Ramos (cell line): Measurements from ENCODE around the gene CRYBB3.
"Not testable (repeated sequence)": the region's sequence is repeated elsewhere in the genome, so short reads cannot be mapped to it uniquely, and the experiment has no call there.

ENCODE experiments used
- in situ Hi-C: fragments of 300-500 bp; cut with MboI; formaldehyde crosslinking; loops from one replicate; pipeline ENCODE4 v1.14.3; 2022; ENCODE audit warnings: low sequenced_read_pairs; ENCODE audit not compliant: unreplicated experiment

CRYBB3 gene

GRCh38 chr22:25174156-25174887 is 25.3 kb upstream of the CRYBB3 start:
- in situ Hi-C loops: no loop called here

- in situ Hi-C loops: no loop called here
These were observed 24.7 kb upstream of the CRYBB3 start for GRCh38 chr22:25174888-25175411.

GRCh38 chr22:25176175-25176574 is 23.5 kb upstream of the CRYBB3 start:
- in situ Hi-C loops: no loop called here

DNA sequence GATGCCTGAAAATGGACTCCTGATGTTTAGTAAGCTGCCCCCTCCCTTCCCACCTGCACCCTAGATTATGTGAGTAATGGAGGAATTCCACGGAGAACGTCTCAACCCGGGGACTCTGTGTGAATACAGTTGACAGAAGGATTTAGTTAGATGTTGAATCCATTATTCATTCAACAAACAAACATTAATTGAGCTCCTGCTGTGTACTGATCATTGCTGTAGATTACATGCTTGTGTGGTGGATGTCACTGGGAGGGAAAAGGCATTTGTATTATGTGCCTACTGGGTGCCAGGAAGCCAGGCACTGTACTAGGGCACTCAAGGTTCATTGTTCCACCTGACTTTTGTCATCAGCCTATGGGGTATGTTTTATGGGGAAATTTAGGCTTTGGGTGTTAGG is 22.9 kb upstream of the CRYBB3 start:
- in situ Hi-C loops: no loop called here

DNA sequence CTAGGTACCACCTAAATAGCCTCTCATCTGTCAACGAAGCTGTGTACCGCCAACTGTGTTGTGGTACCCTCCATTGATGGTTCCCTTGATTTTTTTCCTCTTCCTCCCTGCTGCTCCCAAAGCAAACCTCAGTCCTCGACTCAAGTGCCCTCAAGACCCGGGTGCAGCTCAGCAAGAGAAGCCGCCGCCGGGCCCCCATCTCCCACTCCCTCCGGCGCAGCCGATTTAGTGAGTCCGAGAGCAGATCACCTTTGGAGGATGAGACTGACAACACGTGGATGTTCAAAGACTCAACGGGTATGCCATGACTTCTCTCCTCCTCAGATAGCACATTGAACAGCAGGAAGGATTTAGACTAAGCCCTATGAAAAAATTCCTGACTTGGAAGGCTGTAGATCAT is 22.4 kb upstream of the CRYBB3 start:
- in situ Hi-C loops: no loop called here

GRCh38 chr22:25177895-25178294 is 21.8 kb upstream of the CRYBB3 start:
- in situ Hi-C loops: no loop called here

GRCh38 chr22:25178348-25178747 is 21.3 kb upstream of the CRYBB3 start:
- in situ Hi-C loops: not testable (repeated sequence)

DNA sequence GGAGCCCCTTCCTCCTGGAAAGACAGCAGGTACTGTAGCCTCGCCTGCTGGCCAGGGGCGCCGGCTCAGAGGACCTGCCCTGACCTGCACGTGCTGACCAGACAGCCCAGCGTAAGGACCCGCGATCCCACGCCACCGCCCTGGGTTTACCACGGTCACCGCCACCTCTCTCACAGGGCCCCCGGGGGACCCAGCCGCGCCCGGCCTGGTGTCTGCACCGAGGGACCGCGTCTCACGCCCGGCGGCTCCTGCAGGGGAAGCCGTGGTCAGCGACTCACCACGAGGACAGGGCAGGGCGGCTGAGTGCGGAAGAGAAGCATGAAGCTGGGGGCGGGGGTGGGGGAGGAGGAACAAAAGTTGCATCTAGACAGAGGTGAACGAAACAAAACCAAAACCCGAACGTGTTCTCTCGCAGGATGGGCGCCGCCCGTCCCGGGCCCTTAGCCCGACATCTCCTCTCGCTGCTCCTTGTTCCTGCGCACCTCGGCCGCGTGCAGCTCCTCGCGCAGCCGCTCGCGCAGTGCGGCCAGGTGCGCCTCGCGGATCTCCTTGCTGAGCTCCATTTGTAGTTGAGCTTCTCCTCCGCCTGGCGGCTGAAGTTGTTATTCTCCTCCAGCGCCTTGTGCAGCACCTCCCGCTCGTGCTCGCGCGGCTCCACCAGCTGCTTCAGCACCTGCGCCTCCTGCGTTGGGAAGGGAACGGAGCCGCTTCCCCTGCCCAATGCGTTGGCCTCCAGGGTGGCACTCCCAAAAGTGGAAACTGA is 20.6 kb upstream of the CRYBB3 start:
- in situ Hi-C loops: not testable (repeated sequence)

GRCh38 chr22:25182131-25183110 is 17.2 kb upstream of the CRYBB3 start:
- in situ Hi-C loops: no loop called here

DNA sequence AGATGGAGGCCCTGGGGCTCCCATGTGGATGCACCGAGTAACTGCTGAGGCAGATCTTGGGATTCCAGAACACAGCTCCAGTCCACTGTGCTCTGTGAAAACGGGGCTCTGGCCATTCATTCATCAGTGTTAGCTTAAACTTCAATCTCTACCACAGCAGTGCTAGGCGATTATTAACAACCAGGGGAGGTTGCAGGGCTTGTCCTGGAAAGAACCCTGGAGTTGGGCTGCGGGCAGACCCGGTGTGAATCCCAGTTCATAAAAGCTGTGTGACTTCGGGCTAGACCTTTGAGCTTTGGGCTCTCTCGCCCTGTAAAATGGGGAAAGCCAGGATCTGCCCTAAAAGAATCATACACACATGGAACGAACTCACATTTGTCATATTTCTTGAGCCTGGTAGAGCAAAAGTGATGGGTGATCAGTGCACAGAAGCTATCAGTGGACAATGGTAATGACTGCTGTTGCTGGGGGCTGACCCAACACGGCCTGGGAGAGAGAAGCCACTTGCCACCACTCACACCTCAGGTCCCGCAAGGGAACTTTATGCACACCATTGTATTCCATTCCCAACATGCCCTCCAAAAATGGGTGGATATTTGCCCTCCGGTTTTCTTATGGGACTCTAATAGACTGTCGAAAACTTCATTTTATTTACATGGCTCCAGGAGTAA is 15.6 kb upstream of the CRYBB3 start:
- in situ Hi-C loops: no loop called here

DNA sequence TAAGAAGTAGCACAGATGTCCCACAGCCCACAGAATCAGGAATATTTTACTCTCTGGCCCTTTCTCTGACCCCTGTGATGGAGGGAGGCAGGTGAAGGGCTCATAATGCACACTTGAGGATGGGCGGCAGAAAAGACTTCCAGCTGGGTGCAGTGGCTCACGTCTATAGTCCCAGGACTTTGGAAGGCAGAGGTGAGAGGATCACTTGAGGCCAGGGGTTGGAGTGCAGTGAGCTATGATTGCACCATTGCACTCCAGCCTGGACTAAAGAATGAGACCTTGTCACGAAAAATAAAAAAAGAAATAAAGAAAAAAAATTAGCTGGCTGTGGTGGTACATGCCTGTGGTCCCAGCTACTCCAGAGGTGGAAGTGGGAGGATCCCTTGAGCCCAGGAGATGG is 13.5 kb upstream of the CRYBB3 start:
- in situ Hi-C loops: no loop called here

DNA sequence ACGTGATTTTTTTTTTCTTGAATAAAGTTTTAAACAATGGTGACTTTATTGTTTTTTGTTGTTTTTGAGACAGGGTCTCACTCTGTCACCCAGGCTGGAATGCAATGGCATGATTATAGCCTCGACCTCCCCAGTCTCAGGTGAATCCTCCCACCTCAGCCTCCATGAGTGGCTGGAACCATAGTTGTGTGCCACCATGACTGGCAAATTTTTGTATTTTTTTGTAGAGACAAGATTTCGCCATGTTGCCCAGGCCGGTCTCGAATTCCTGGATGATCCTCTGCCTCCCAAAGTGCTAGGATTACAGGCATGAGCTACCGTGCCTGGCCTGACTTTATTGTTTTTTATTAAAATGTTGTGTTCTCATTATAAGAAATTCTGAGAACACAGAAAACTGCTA is 12.2 kb upstream of the CRYBB3 start:
- in situ Hi-C loops: no loop called here

DNA sequence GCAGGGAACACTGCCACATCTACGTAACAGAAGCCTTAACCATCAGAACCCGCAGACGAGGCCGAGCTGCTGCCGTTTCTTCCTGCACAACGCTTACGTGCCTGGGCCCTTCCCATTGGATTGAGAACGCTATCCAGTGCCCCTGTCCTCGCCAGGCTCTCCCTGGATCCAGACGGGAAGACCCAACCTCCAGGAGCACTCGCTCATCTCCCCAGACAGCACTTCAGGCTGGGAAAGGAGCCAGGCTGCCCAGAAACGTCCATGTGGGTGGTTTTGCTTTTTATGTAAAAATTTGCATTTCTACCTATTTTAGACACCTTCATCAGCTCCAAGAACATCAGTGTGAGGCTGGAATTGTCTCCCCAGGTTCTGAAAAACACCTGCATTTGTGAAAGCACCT is 7.3 kb upstream of the CRYBB3 start:
- in situ Hi-C loops: no loop called here

DNA sequence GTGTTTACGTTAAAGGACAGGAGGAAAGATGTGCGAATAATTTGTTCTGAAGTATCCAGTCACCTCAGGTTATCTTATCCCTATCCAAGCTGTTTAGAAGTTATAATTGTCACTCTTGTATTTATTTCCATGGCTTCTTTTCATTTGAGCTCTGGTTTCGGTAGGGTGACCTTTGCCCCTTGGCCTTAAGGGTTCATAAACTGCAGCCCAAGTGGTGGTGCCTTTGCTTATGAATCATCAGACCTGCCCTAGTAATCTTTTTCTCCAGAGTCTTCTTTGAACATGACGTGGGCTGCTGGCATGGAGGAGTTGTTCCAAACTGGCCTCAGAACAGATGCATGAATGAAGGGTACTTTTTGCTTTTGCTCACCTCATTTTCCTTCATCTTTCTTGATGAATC is 6.5 kb upstream of the CRYBB3 start:
- in situ Hi-C loops: no loop called here

DNA sequence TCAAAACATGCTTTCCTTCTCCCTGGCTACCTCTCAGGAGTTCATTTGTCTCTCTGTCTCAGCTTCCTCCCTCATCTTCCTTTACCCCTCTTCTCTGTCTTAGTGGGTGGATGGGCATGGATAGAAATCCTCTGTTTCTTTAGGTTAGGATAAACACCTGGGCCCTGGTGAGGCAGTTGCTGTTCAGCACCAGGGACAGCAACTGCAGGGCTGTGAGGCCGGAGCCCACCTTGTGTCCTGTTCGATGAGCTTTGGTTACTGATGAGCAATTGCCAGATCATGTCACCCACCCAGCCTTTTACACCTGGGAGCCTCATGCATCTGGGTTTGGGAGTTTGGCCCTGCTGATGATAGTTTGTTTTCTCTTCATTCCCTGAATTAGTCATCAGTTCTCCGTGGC is 6.1 kb upstream of the CRYBB3 start:
- in situ Hi-C loops: no loop called here

GRCh38 chr22:25196326-25196725 is 3.3 kb upstream of the CRYBB3 start:
- in situ Hi-C loops: no loop called here

- in situ Hi-C loops: no loop called here
These were observed 2.3 kb upstream of the CRYBB3 start for GRCh38 chr22:25197340-25197739.

- in situ Hi-C loops: no loop called here
These were observed 1.3 kb downstream of the CRYBB3 start for GRCh38 chr22:25200967-25201366.

DNA sequence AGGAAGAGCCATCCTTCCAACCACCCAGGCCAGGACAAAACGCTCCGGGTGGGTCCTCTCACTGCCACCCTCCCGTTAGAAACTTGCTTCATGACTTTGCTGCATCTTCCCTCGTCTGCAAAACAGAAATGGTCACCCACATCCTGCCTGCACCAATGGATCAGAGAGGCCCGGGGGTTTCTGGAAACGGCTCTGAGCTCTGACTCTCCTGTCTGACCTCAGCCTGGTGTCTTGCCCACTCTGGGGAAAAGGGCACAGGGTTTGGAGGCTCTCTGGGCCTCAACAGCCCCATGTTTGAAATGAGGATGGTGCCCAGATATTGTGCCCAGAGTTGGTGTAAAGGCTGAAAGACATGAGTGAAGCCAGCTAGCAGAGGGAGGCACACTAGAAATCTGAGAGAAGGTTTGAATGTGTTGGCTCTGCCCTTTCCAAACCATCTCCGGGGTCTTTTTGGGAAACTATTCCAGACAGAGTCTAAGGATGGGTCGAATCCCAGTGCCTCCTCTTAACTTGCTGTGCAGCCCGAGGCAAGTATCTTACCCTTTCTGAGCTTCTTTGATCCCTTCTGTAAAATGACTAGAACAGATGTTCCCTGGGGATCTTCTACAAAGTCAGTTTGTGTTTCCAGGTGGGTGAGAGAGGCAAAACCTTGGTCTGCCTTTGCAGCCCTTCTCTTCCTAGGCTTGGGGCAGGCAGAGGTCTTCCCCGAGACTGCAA is 2.1 kb downstream of the CRYBB3 start:
- in situ Hi-C loops: no loop called here
